GM18526 (cell line): Measurements from ENCODE around the gene CDC7.

Experiments used
- POLR2A ChIP-seq: IDR thresholded peaks from 3 replicates; pipeline ENCODE4 v1.6.1; 2011; ENCODE audit not compliant: insufficient read length; ENCODE audit errors: extremely low read depth

Gene CDC7

GRCh38 chr1:91537281-91537986 is 36.8 kb downstream of the CDC7 start:
- no peak for TF ChIP-seq POLR2A

- no peak for TF ChIP-seq POLR2A
These were observed 37.3 kb downstream of the CDC7 start for GRCh38 chr1:91537987-91538304.

- no peak for TF ChIP-seq POLR2A
These were observed 40.3 kb downstream of the CDC7 start for GRCh38 chr1:91540910-91541309.

- no peak for TF ChIP-seq POLR2A
These were observed 41.4 kb downstream of the CDC7 start for GRCh38 chr1:91541918-91542533.

- no peak for TF ChIP-seq POLR2A
These were observed 45.1 kb downstream of the CDC7 start for GRCh38 chr1:91545506-91546300.

- no peak for TF ChIP-seq POLR2A
These were observed 45.6 kb downstream of the CDC7 start for GRCh38 chr1:91546301-91546581.

- no peak for TF ChIP-seq POLR2A
These were observed 46.2 kb downstream of the CDC7 start for GRCh38 chr1:91546876-91547275.

DNA sequence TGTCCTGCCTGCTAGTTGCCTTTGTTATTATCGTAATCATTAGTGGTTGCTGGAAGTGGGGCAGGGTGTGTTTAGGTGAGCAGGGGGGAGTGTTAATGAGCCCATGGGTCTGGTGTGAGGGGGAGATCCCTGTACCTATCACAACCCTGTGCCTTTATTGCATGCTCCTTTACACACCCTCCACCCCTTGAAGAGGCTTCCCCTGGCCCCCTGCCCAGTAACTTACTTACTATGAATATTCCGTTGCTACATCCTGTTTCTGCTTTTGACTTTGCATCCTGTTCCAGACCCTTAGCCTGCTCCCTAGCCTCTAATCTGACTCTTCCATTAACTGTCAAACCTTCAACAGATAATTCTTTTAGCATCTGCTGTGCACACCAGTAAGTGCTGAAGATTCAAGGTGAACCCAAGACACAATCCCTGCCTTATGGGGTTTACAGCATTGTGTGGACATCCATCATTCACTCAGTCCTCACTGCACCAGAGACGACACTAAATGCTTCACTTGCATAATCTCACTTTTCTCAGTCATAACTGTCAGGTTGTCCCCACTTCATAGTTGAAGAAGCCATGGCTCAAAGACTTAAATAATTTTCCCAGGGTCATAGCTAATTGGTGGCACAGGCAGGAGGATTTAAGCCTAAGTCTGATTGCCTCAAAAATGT is 47.9 kb downstream of the CDC7 start:
- TF ChIP-seq POLR2A: no peak

- no peak for TF ChIP-seq POLR2A
These were observed 48.5 kb downstream of the CDC7 start for GRCh38 chr1:91549041-91549735.

- no peak for TF ChIP-seq POLR2A
These were observed 50.3 kb downstream of the CDC7 start for GRCh38 chr1:91550961-91551360.

DNA sequence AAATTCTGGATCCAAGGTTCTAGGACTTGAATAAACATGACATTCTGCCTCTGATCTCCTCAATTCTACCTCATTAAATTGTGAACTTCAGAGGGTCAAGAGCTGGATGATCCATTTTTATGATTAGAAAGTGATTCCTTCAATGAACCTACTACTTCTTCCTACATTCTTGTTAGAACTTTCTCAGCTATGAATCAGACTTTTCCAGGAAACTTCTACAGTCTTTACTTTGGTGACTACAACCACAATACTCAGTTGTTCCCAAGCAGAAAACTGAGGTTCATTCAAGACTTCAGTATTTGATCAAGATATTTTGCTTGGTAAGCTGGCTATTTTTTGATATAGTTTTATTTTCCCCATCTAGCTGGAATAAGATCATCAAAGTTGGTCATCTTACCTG is 51.4 kb downstream of the CDC7 start:
- TF ChIP-seq POLR2A: no peak

DNA sequence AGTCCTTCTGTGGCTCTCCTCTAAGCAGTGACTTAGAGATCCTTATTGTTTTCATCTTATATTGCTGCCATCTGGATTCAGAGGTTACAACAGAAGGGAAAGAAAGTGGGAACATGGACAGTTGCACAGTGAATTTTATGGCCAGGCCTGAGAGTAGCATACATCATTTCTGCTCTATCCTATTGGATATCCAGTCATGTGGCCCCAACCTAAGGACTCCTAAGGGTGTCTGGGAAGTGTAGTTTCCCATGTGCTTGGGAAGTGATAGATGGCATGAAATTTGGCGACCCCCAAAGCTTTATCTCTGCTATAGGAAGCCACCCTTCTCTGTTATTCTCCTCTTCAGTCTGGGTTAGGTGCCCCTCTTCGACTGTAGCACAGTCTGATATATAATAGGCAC is 51.9 kb downstream of the CDC7 start:
- no peak for TF ChIP-seq POLR2A

DNA sequence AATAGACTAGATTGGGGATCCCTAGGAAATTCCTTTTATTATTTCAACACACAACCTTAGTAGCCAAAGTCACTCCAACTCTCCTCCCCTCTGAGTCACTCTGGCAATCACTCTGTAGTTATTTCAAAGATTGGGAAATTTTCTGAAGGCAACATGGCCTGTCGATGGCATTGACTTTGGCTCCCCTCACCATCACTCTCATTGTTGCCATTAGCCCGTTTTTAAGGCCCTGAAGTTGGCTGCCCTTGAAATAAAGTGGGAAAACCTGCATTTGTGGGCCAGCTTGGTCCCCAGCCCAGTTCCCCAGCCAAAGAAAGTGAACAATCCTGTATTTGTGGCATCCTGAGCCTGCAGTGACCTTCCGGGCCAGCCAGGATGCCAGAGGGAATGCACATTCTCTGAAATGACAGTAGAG is 52.5 kb downstream of the CDC7 start:
- TF ChIP-seq POLR2A: no peak

DNA sequence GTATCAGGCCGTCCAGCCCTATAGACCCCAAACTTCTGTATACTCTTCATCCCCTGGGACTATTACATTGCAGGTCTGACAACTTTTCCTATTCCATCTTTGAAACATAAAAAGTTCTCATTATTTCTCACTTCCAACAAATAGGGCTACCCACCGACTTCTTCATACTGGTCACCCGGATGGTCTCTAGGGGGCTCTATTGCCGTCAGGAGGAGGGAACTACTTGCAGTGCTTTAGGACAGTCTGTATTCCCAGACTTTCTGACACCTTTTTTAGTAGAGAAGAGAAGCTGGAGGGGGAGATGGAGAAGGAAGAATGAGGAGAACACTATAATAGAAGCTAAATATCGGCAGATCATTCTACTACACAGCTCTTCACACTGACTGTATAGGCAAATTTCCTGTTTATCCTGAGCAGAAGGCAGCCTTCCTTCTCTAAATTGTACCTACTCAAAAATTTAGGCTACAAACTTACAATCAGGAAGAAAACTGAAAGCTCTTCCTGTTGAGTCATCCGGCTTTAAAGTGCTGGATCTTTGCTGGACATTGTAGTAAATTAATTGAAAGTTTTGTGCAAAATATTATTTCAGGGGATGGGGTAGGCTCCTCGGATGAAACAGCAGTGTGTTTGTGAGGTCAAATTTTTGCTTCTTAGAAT is 54.6 kb downstream of the CDC7 start:
- no peak for TF ChIP-seq POLR2A

- no peak for TF ChIP-seq POLR2A
These were observed 55.3 kb downstream of the CDC7 start for GRCh38 chr1:91555821-91556531.

- TF ChIP-seq POLR2A: no peak
These were observed 55.9 kb downstream of the CDC7 start for GRCh38 chr1:91556556-91556955.
